LNCAP (cell line): ENCODE results near the gene PDE6A.
A peak's percentile ranks its signal among the peaks of the same experiment; 100 is the strongest.

Source experiments
- CTCF ChIP-seq: fragments of 450-650 bp; IDR thresholded peaks from 2 replicates; pipeline ENCODE4 v1.5.1; 2017; ENCODE audit warnings: mild to moderate bottlenecking

Gene PDE6A

GRCh38 chr5:149938279-149938678 lies 6.3 kb downstream of the PDE6A start:
- TF ChIP-seq CTCF, result no peak

- TF ChIP-seq CTCF, result no peak
Observed at GRCh38 chr5:149937610-149938009, 7.0 kb downstream of the PDE6A start.

- no peak for TF ChIP-seq CTCF
Observed at GRCh38 chr5:149936700-149937091, 7.9 kb downstream of the PDE6A start.

GRCh38 chr5:149936044-149936699 lies 8.4 kb downstream of the PDE6A start:
- no peak for TF ChIP-seq CTCF

- TF ChIP-seq CTCF, result no peak
Observed at GRCh38 chr5:149935431-149935901, 9.1 kb downstream of the PDE6A start.

- peak; percentile 88; the same call in 1 of the 2 replicates for TF ChIP-seq CTCF
Observed at GRCh38 chr5:149932445-149933350, 11.9 kb downstream of the PDE6A start.

GRCh38 chr5:149931992-149932436 lies 12.6 kb downstream of the PDE6A start:
- TF ChIP-seq CTCF, result no peak
